Activated naive CD8-positive, alpha-beta T cell treated with anti-CD3 and anti-CD28 coated beads for 36 hours (primary cell): Measurements from ENCODE around the gene ANKRD11. TPM values are rescaled to one million over a fixed set of nuclear protein-coding genes. Genes with fewer than 3 reads are reported as not detected.

Experiments
- DNase-seq: peaks from one replicate; pipeline ENCODE4 v3.0.0; 2021
- H3K27ac Mint-ChIP-seq: one replicate; pipeline ENCODE4 v1.8.0; 2022; ENCODE audit warnings: mild to moderate bottlenecking, moderate library complexity, mixed read lengths
- H3K27me3 Mint-ChIP-seq: one replicate; pipeline ENCODE4 v1.8.0; 2022; ENCODE audit warnings: mild to moderate bottlenecking, mixed read lengths
- H3K36me3 Mint-ChIP-seq: one replicate; pipeline ENCODE4 v1.8.0; 2021; ENCODE audit warnings: mild to moderate bottlenecking, mixed read lengths
- H3K4me1 Mint-ChIP-seq: one replicate; pipeline ENCODE4 v1.8.0; 2021; ENCODE audit warnings: mixed read lengths
- H3K4me3 Mint-ChIP-seq: one replicate; pipeline ENCODE4 v1.8.0; 2022; ENCODE audit warnings: mild to moderate bottlenecking, moderate library complexity, mixed read lengths
- H3K9me3 Mint-ChIP-seq: one replicate; pipeline ENCODE4 v1.8.0; 2022; ENCODE audit warnings: mixed read lengths
- total RNA-seq, 2 experiments: library from RNA; stranded (reverse); gene quantifications; one replicate each; pipeline ENCODE4 v1.2.3, GENCODE V29; 2021

The ANKRD11 gene
- total RNA-seq, result 100 to 1,000 TPM; 129 to 142 TPM

DNA sequence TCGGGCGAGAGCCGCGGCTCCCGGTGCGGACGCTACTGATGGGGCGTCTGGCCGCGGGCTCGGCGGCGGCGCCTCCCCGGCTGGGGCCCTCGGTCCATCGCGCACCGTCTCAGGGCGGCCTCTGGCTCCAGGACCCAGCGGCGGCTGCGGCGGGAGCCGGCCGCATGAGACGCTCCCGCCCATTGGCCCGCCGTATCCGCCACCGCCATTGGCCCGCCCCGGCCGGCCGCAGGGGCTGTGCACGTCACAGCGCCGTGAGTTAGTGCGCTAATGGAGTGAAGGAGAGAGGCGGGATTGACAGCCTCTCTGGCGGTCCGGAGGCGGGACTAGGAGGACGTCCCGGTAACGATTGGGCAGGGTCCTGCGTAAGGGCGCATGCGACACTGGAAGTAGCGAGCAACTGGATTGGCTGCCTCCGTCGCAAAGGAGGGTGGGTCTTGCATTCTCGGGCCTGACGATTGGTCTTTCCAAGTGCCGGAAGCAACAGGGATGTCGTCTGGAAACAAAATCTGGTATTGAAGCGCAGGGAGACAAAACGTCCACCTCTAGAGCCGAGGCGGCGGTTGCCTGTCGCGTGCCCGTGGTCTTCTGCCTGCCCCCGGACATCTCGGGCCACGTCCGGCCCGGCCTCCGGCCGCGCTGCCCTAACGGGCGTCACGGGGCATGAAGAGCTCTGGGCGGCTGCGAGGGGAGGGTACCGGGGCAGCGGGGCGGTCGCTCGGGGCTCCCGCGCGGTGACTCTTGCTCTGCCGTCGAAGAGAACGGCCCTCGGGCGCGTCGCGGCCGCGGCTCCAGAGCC is at the start of gene ANKRD11:
Gene ANKRD11, minus strand, starts transcription at position 123 of the 799 bp plus-strand sequence. CDS start 173,542 bp downstream, outside the sequence.
- Mint-ChIP-seq H3K9me3 (no peaks in the 10 kb centered on the region), H3K4me1 (peaks cover 45% of the 10 kb centered on the region), H3K36me3 (peaks cover 30% of the 10 kb centered on the region), H3K4me3 (peak within 1 kb of the TSS; percentile 95), H3K27me3 (peaks cover 5% of the 10 kb centered on the region), H3K27ac (peak within 1 kb of the TSS; percentile 98)
- DNase-seq, result peak; percentile 99

DNA sequence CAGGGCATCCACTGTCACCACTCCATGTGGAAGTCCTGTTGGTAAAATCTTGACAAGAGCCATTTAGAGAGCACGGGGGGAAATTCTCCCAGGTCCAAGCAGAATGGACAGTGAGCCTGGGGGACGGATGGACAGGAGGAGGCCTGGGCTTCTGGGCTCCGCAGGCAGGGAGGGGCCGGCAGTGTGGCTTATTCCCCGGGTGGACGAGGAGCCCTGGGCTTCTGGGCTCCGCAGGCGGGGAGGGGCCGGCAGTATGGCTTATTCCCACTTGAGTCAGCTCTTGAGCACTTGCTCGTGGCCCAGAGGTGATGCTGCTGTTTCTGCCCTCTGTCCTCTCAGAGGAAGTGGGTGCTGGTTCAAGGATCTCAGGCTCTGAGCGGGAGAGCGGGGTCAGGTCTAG is 47.9 kb upstream of the ANKRD11 start:
- no peak for DNase-seq

DNA sequence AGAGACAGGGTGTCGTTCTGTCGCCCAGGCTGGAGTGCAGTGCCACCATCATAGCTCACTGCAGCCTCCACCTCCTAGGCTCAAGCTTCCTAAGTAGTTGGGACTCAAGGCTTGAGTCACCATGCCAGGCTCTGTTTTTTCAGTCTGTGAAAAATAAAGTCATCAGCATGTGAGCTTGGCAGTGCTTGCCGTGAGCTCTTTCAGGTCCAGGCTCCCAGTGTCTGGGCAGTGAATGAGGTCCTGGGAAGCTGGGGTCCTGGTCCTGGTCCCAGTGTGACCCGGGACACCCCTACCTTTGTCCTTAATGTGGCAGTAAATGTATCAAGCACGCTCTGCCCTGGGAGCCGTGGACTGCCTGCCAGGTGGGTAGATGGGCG is 47.2 kb upstream of the ANKRD11 start:
- H3K36me3 Mint-ChIP-seq, result peaks cover 27% of the 10 kb centered on the region
- DNase-seq, result no peak
- H3K27me3 Mint-ChIP-seq, result no peaks in the 10 kb centered on the region
- H3K4me1 Mint-ChIP-seq, result peaks cover 16% of the 10 kb centered on the region
- H3K4me3 Mint-ChIP-seq, result no peak overlapping the region
- H3K9me3 Mint-ChIP-seq, result no peaks in the 10 kb centered on the region
- no peak overlapping the region for H3K27ac Mint-ChIP-seq

More for the DNA sequence above, 47.9 kb upstream of the ANKRD11 start:
- Mint-ChIP-seq H3K27me3 (no peaks in the 10 kb centered on the region), H3K36me3 (peaks cover 23% of the 10 kb centered on the region), H3K4me3 (no peak overlapping the region), H3K9me3 (no peaks in the 10 kb centered on the region), H3K4me1 (peaks cover 16% of the 10 kb centered on the region), H3K27ac (no peak overlapping the region)

DNA sequence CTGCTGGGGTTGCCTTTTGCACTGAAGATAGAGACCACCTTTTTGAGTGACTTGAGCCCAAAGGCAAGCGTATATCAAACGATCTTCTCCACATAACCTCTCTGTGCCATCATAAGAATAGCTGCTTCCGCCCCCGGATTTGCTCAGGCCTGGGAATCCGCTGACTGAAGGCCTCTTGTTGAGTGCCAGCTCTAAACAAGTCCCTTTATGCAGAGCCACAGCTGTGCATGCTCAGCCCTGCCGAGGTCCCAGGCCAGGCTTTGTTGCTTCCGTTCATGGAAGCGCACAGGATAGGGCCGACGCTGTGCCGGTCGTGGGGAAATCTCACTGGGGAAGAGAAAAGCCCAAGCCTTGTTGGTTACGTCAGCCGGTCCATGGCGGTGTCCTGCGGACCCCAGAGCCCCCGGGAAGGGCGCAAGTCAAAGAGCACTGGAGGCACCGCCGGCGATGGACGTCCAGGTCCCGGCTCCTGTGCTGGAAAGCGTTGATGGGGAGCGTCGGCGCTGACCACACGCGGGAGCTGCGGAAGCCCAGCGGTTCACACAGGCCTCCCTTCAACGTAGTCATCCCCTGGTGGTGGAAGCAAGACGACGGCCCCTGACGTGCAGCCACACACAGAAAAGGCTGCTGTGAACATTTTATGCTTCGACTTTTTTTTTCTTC is 46.7 kb upstream of the ANKRD11 start:
- Mint-ChIP-seq H3K4me1 (peaks cover 16% of the 10 kb centered on the region), H3K4me3 (no peak overlapping the region), H3K9me3 (no peaks in the 10 kb centered on the region), H3K27me3 (no peaks in the 10 kb centered on the region), H3K27ac (no peak overlapping the region), H3K36me3 (peaks cover 28% of the 10 kb centered on the region)
- DNase-seq, result no peak

DNA sequence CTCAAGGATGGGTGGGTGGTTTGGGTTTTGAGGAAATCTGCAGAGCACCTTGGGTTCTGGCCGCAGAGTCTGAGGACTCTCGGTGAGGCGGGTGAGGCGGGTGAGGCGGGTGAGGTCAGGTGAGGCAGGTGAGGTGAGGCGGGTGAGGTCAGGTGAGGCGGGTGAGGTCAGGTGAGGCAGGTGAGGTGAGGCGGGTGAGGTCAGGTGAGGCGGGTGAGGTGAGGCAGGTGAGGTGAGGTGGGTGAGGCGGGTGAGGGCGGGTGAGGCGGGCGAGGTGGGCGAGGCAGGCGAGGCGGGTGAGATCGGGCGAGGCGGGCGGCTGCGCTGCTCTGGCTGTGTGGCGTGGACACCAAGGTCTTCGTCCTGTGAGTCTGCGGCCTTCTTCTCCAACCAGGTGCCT is 46.0 kb upstream of the ANKRD11 start:
- no peak for DNase-seq
- peaks cover 28% of the 10 kb centered on the region for H3K36me3 Mint-ChIP-seq
- no peaks in the 10 kb centered on the region for H3K27me3 Mint-ChIP-seq
- H3K4me1 Mint-ChIP-seq, result peaks cover 16% of the 10 kb centered on the region
- no peaks in the 10 kb centered on the region for H3K9me3 Mint-ChIP-seq
- H3K27ac Mint-ChIP-seq, result no peak overlapping the region
- no peak overlapping the region for H3K4me3 Mint-ChIP-seq

DNA sequence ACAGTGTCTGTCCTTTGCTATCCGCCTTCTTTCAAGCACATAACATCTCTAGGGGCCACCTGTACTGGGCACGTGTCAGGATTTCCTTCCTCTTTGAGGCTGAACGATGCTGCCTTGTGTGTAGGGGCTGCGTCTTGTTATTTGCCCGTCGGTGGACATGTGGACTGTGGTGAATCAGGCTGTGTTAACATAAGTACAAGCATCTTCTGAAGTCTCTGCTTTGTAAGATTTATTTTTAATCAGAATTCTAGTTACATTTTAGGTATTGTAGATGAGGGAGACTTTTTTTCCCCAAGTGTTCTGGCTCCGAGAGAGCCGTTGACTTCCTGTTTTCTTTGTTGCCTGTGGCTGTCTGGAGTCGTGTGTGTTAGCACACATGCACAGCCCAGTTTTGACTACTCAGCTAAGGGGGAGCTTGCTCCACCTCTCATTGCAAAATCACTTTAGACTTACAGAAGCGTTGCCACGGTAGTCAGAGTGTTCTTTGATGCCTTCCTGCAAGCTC is 43.9 kb upstream of the ANKRD11 start:
- Mint-ChIP-seq H3K27ac (peak overlapping the region; percentile 76), H3K4me3 (no peak overlapping the region)

DNA sequence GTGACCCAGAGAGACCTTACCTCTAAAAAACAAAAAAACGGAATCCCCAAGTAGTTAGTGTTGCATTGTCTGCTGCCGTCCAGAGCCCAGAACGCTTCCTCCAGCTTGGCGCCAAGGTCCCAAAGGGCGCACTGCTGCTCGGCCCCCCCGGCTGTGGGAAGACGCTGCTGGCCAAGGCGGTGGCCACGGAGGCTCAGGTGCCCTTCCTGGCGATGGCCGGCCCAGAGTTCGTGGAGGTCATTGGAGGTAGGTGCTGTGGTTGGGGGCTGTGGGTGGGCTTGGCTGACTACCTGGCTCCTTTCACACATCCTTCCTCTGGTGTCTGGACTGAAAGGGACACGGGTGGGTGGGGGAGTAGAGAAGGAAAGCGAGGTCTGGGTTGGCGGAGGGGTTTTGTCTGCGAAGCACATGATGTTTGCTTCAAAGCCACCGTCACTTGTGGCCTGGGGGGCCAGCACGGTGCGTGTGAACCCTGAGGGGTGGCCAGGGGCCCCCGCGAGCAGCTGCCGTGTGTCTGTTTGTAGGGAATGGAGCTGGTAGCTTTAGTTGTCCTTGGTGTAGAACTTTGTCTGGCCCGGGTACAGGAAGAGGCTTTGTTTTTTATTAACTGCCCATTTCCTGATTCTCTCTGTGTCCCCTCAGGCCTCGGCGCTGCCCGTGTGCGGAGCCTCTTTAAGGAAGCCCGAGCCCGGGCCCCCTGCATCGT is 41.6 kb upstream of the ANKRD11 start:
- no peaks in the 10 kb centered on the region for H3K27me3 Mint-ChIP-seq
- no peaks in the 10 kb centered on the region for H3K9me3 Mint-ChIP-seq
- H3K36me3 Mint-ChIP-seq, result peaks cover 42% of the 10 kb centered on the region
- peaks cover 16% of the 10 kb centered on the region for H3K4me1 Mint-ChIP-seq
- H3K27ac Mint-ChIP-seq, result no peak overlapping the region
- no peak for DNase-seq
- H3K4me3 Mint-ChIP-seq, result no peak overlapping the region

More for the DNA sequence above, 43.9 kb upstream of the ANKRD11 start:
- peaks cover 16% of the 10 kb centered on the region for H3K4me1 Mint-ChIP-seq
- no peaks in the 10 kb centered on the region for H3K27me3 Mint-ChIP-seq
- no peak for DNase-seq
- H3K9me3 Mint-ChIP-seq, result no peaks in the 10 kb centered on the region
- H3K36me3 Mint-ChIP-seq, result peaks cover 34% of the 10 kb centered on the region

DNA sequence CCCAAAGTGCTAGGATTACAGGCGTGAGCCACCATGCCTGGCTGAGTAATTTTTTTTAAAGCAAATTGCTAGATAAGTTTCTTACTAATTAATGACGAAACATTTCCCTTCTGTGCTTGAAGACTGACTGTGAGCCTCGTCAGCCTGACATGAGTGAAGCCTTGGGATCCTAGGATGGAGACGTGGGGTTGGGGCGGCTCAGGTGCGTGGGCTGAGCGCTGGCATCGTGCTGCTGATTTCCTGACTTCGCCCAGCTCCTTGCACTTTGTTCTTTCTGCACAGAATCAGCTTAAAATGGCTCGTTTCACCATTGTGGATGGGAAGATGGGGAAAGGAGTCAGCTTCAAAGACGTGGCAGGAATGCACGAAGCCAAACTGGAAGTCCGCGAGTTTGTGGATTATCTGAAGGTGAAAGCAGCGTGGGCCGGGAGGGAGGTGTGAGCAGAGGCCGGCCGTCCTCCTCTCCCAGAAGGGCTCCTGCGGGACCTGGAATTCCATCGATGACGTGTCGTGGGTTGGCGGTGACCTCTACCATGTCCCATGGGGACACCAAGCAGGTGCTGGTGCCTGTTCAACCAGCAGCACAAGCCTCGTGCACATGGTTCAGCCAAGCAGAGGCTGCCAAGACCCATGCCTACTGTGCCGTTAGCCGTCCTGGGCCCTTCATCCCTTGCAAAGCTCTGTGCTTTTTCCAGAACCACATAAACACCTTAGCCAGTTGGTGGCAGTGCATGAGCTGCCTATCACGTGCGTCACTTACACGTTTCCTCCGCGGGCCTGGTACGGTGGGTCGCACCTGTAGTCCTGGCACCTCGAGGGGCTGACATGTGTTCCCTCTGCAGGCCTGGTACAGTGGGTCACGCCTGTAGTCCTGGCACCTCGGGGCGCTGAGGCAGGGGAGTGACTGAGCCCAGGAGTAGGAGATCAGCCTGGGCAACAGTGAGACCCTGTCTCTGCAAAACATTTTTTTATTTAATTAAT is 40.3 kb upstream of the ANKRD11 start:
- no peaks in the 10 kb centered on the region for H3K27me3 Mint-ChIP-seq
- H3K4me1 Mint-ChIP-seq, result peaks cover 16% of the 10 kb centered on the region

DNA sequence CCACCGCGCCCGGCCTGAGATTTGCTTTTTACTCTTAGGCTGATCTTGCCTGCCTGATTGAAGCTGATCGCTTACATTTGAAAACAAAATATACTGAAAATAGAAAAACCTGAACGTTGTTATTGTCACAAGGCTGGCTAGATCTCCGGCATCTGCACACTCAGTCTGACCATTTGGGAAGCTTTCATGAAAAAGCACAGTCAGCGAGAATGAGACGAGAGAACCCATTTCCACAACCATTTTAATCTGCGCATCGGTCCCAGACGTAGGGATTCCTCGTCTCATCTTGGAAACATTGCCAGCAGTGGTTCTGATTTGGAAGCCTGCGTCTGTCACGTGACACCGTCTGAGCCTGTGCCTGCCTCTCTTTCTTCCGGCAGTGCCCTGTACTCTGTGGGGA is 38.7 kb upstream of the ANKRD11 start:
- H3K36me3 Mint-ChIP-seq, result peaks cover 31% of the 10 kb centered on the region
- no peaks in the 10 kb centered on the region for H3K9me3 Mint-ChIP-seq
- H3K27ac Mint-ChIP-seq, result no peak overlapping the region

More for the DNA sequence above, 40.3 kb upstream of the ANKRD11 start:
- H3K27ac Mint-ChIP-seq, result no peak overlapping the region
- no peaks in the 10 kb centered on the region for H3K9me3 Mint-ChIP-seq
- peaks cover 42% of the 10 kb centered on the region for H3K36me3 Mint-ChIP-seq
- no peak for DNase-seq
- H3K4me3 Mint-ChIP-seq, result no peak overlapping the region

DNA sequence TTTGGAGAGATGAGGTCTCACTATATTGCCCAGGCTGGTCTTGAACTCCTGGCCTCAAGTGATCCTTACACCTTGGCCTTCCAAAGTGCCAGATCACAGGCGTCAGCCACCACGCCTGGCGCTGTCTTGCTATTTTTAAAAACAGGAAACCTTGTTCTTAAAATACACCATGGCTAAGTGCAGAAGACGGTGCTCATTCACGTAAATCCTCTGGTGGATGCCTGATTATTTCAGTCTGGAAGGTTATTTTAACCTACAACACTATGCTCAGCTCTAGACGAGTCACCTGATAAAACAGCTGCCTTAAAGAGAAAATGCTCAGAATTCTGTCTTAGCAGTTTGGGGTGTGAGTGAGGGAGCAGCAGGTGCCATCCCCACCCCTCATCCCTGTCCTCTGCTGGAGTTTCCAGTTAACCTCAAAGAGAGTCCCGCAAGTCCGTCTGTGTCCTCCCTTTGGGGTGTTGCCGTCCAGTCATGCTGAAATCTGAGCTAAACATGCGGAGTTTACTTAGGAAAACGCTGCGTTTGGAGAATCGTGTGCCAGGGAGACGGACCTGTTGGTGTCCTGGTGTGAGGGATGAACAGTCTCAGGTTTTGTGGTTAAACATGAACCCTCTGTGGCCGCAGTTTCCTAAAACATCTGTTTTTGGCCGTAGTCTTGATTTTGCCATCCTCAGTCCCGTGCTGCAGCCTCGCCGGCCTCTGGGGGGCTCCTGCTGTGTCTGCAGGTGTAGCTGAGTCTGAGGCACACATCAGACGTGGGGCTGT is 35.0 kb upstream of the ANKRD11 start:
- Mint-ChIP-seq H3K27me3 (no peaks in the 10 kb centered on the region), H3K36me3 (peaks cover 19% of the 10 kb centered on the region), H3K9me3 (no peaks in the 10 kb centered on the region), H3K4me3 (no peak overlapping the region), H3K27ac (no peak overlapping the region), H3K4me1 (no peaks in the 10 kb centered on the region)
- DNase-seq, result no peak

More for the DNA sequence above, 38.7 kb upstream of the ANKRD11 start:
- Mint-ChIP-seq H3K4me3 (no peak overlapping the region), H3K4me1 (peaks cover 3% of the 10 kb centered on the region), H3K27me3 (no peaks in the 10 kb centered on the region)
- no peak for DNase-seq

DNA sequence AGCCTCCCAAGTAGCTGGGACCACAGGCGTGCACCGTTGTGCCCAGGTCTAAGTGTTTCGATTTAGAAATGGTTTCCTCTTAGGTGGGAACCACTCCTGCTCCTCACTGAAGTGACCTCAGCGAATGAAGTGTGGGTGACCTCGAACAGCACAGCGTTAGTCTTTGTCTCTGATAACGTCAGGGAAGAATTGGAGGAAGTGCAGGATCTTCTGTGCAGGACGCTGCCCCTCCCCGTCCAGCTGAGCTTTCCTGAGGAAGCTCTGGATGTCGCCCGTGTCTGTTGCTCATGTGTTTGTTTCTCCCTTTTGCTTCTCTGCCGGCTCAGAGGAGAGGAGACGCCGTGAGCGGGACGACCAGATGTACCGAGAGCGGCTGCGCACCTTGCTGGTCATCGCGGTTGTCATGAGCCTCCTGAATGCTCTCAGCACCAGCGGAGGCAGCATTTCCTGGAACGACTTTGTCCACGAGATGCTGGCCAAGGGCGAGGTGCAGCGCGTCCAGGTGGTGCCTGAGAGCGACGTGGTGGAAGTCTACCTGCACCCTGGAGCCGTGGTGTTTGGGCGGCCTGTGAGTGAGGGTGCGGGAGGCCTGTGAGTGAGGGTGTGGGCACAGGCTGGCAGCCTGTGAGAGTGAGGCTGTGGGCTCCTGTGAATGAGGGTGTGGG is 33.5 kb upstream of the ANKRD11 start:
- DNase-seq, result no peak
- Mint-ChIP-seq H3K4me1 (no peaks in the 10 kb centered on the region), H3K4me3 (no peak overlapping the region), H3K36me3 (peaks cover 13% of the 10 kb centered on the region), H3K9me3 (no peaks in the 10 kb centered on the region), H3K27ac (no peak overlapping the region), H3K27me3 (no peaks in the 10 kb centered on the region)

DNA sequence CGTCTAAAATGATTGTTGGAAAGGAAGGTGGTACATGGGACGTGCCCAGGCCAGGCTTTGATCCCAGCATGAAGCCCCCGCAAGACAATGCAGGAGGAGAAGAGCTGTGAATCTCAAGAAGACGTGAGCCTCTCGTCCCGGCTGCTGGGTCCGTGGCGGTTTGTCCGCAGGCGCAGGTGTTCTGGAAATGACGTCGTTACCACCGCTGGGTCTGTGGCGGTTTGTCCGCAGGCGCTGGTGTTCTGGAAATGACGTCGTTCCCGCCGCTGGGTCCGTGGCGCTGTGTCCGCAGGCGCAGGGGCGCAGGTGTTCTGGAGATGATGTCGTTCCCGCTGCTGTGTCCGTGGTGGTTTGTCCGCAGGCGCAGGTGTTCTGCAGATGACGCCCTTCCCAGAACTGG is 31.9 kb upstream of the ANKRD11 start:
- H3K27me3 Mint-ChIP-seq, result no peaks in the 10 kb centered on the region
- no peak overlapping the region for H3K4me3 Mint-ChIP-seq
- DNase-seq, result no peak
- H3K27ac Mint-ChIP-seq, result no peak overlapping the region
- H3K4me1 Mint-ChIP-seq, result no peaks in the 10 kb centered on the region
- H3K9me3 Mint-ChIP-seq, result no peaks in the 10 kb centered on the region
- peaks cover 18% of the 10 kb centered on the region for H3K36me3 Mint-ChIP-seq

DNA sequence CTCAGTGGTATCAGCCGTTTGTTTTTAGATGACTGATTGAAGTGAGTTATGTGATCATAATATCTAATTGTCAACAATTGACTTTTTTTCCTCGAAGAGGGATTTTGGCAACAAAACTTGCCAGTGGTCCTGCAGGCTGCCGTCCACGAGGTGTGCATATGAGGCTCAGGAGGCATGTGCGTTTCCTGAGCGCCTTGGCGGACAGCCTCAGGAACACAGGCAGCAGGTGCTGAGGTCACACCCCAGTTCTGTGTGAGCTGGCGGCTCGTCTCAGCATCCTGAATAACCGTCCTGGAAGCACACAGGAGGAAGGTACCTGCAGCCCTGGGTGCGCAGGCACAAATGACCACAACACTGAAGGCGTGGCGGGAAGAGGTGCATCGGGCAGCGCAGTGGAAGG is 29.5 kb upstream of the ANKRD11 start:
- H3K4me1 Mint-ChIP-seq, result no peaks in the 10 kb centered on the region
- H3K9me3 Mint-ChIP-seq, result no peaks in the 10 kb centered on the region
- peaks cover 19% of the 10 kb centered on the region for H3K36me3 Mint-ChIP-seq
- no peaks in the 10 kb centered on the region for H3K27me3 Mint-ChIP-seq
- DNase-seq, result no peak
- no peak overlapping the region for H3K27ac Mint-ChIP-seq
- H3K4me3 Mint-ChIP-seq, result no peak overlapping the region
